ENCODE data around the gene YRDC.
A peak's percentile ranks its signal among the peaks of the same experiment; 100 is the strongest.

Gene YRDC

GRCh38 chr1:37765916-37766664, 41.9 kb downstream of the YRDC start:
- no peak for DNase-seq

GRCh38 chr1:37764888-37765441, 43.0 kb downstream of the YRDC start, which contains the start of gene EPHA10:
TSS of gene EPHA10 (minus strand) at chr1:37765120. CDS start at chr1:37765066, 54 bp downstream.
- DNase-seq, result no peak

- DNase-seq, result peak; percentile 40
Measured at GRCh38 chr1:37764414-37764825, 43.6 kb downstream of the YRDC start.

GRCh38 chr1:37763791-37764413, 44.1 kb downstream of the YRDC start:
- DNase-seq, result no peak

- DNase-seq, result no peak
Measured at GRCh38 chr1:37762516-37762915, 45.5 kb downstream of the YRDC start.

- DNase-seq, result no peak
Measured at GRCh38 chr1:37761416-37762095, 46.5 kb downstream of the YRDC start.

GRCh38 chr1:37759451-37759850, 48.6 kb downstream of the YRDC start:
- DNase-seq, result no peak

GRCh38 chr1:37755951-37756560, 52.0 kb downstream of the YRDC start:
- no peak for DNase-seq

GRCh38 chr1:37755290-37755689, 52.7 kb downstream of the YRDC start:
- no peak for DNase-seq

GRCh38 chr1:37753473-37754321, 54.3 kb downstream of the YRDC start:
- no peak for DNase-seq

All from fibroblast of upper back skin (primary cell).